ENCODE measurements around the gene SMARCAL1.

SMARCAL1 gene

DNA sequence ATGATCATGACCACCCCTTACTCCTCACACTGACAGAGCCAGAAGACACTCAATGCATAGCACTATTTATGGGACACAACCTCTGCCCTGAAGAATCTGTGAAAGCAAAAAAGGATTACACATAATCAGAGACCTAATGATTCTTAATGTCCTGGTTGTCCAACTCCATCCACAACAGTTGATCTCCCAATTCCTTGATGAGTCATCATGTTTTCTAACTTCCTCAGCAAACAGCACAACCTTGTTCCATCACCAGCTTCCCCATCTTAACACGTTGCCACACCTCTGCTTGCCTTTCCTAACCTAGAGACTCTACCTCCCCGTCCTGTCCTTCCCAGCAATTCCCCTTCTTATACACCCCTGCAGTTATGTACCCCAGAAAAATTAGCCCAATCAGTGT lies 26.8 kb upstream of the SMARCAL1 start:
- no peak for TF ChIP-seq ZNF274 (IDR thresholded peaks at IDR 0.05; ENCODE audit: low read depth, low read length)
- H3K4me3 ChIP-seq (ENCODE audit: low read length), result no peak overlapping the region

DNA sequence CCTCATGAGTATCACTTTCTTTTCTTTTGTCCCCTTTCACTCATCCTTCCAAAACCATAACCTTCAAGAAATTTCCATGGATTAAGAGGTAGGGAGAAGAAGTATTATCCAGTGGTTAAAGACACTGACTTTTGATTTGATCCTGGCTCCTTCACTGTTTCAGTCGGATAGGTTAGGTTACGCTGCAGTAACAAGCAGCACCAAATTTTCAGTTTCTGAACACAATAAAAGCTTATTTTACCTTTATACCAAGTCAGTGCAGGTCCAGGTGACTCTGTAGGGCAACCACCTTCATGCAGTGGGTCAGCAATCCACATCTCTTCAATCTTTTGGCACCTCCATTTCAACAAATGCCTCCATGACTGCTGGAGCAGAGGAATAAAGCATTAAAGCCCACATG lies 25.0 kb upstream of the SMARCAL1 start:
- TF ChIP-seq ZNF274 (IDR thresholded peaks at IDR 0.05; ENCODE audit: low read depth, low read length), result no peak
- no peak overlapping the region for H3K4me3 ChIP-seq (ENCODE audit: low read length)

DNA sequence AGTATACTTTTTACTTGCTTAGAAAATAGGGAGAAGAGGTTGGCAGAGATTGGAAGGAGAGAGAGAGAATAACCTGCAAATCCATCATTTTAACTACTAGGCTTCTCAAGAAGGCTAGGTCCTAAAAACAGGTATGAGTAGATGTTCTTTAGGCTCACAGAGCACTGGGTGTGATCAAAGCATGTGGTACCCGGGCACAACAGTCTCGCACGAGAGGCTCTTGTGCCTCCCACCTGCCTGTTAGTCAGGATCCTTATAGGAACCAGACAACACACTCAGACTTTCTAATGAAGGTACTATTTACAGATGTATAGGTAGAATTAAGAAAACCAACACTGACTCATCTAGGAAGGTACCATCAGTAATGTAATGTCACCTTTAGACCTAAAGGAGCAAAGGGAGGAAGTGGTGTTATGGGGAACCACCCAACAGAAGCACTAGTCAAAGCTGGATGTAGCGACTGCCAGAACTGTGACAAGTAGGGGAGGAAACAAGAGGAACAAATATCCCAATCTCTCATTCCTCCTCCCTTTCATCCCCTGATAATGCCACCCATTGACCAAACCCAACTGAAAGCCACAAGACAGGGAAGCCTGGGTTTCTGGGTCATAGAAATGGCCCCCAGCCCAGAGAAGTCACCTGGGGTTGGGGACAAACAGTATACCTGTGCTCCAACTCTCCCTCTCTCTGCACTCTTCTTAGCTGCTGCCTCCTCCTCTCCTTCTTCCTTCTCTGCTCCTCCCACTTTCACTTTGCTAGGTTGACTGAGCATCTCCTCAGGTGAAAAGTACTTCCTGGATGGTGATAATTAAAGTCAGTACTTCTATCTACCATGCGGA lies 24.0 kb upstream of the SMARCAL1 start:
- no peak overlapping the region for H3K4me3 ChIP-seq (ENCODE audit: low read length)
- TF ChIP-seq ZNF274 (IDR thresholded peaks at IDR 0.05; ENCODE audit: low read depth, low read length), result no peak

DNA sequence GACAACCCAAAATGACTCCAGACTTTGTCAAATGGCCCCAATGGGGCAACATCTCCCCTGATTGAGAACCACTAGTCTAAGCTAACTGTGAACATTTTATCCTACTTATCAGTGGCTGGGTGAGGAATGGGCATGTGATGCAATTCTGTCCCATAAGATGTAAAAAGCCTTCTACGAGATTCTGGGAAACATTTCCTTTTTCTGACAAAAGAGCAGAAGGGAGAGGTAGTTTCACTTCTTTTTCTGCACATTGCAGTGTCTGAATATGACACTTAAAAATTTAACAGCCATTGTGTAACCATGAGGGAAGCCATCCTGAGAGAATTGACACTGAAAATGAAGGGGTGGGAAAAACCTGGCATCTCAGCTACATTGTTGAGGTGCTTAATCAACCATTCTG lies 22.7 kb upstream of the SMARCAL1 start:
- H3K4me3 ChIP-seq (ENCODE audit: low read length), result no peak overlapping the region
- TF ChIP-seq ZNF274 (IDR thresholded peaks at IDR 0.05; ENCODE audit: low read depth, low read length), result no peak

DNA sequence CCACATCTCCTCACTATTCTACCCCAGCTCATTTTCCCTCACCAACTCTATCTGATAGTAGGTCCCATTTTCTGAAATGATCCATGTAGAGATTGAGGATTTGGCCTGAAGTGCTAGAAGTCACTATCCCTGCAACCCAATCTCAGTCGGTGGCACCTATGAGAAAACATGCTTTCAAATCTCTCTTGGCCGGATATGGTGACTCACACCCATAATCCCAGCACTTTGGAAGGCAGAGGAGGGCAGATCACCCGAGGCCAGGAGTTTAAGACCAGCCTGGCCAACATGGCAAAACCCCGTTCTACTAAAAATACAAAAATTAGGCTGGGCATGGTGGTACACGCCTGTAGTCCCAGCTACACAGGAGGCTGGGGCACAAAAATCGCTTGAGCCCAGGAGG lies 20.9 kb upstream of the SMARCAL1 start:
- TF ChIP-seq ZNF274 (IDR thresholded peaks at IDR 0.05; ENCODE audit: low read depth, low read length), result no peak
- no peak overlapping the region for H3K4me3 ChIP-seq (ENCODE audit: low read length)

DNA sequence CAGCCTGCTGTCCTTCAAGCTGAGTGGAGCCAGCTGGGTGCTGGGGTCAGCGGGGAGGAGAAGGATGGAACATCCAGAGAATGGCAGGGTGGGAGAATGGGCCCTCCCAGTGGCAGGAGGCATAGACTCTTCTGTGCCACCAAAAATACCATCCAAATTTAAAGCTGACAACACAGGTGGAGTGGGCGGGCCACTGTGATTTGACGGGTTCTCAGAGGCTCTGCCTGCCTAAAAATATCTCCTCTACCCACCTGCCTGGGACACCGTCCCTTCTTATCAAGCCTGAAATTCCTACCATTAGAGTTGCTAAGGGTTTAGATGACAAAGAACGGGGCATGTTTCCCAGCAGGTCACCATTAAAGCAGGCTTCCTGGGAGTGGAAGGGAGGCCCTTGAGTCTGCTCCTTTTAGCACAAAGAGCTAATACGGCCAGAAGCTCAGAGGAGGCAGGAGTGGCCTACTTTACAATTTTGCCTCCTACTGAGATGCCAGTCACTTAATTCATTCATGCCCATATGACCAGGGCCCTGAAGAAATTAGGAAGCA lies 20.2 kb upstream of the SMARCAL1 start:
- no peak for TF ChIP-seq ZNF274 (IDR thresholded peaks at IDR 0.05; ENCODE audit: low read depth, low read length)
- no peak overlapping the region for H3K4me3 ChIP-seq (ENCODE audit: low read length)

DNA sequence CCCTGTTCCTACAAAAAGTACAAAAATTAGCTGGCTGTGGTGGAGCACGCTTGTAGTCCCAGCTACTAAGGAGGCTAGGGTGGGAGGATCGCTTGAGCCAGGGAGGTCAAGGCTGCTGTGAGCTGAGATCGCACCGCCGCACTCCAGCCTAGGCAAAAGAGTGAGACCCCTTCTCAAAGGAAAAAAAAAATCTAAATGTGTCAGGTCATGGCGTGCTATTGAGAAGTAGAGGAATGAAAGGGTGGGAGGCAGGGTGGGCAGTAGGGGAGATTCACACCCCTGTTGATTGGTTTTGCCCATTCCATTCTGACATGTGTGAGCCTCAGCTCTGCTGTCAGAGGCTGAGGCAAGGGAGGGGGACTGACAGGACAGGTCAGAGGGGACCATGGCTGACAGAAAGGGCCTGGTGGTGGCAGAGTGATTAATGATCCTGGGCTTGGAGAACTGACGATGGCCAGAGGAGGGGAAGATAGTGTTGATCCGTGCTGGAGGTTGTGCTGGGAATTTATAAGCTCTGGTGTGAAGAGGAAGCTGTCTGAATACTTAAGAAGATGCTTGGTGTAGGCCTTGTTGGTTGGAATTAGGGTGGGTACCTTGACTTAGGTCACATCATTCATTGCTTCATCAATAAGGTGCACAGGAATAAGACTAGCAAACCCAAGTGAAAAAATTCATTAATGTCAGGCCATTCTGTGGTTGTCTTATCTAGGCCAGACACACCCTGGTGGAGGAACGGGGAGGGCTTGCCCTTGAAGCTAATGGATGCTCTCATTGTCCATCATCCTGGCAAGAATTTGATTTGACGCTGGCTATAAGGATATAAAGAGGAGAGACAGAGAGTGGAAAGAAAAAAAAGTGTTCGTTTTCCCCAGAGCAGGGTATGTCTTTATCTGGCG lies 19.1 kb upstream of the SMARCAL1 start:
- no peak for TF ChIP-seq ZNF274 (IDR thresholded peaks at IDR 0.05; ENCODE audit: low read depth, low read length)
- H3K4me3 ChIP-seq (ENCODE audit: low read length), result no peak overlapping the region

DNA sequence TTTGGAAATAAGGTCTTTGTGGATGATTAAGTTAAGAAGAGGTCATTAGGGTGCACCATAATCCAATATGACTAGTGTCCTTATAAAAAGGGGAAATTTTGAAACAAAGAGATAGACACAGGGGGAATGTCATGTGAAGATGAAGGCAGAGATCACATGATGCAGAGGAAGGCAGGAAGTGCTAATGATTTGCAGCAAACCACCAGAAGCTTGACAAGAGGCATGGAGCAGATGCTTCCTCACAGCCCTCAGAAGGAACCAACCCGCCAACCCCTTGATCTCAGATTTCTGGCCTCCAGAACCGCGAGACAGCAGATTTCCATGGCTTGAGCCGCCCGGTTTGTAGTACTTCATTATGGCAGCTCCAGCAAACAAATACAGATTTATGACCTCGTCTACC lies 17.4 kb upstream of the SMARCAL1 start:
- no peak overlapping the region for H3K4me3 ChIP-seq (ENCODE audit: low read length)
- no peak for TF ChIP-seq ZNF274 (IDR thresholded peaks at IDR 0.05; ENCODE audit: low read depth, low read length)

DNA sequence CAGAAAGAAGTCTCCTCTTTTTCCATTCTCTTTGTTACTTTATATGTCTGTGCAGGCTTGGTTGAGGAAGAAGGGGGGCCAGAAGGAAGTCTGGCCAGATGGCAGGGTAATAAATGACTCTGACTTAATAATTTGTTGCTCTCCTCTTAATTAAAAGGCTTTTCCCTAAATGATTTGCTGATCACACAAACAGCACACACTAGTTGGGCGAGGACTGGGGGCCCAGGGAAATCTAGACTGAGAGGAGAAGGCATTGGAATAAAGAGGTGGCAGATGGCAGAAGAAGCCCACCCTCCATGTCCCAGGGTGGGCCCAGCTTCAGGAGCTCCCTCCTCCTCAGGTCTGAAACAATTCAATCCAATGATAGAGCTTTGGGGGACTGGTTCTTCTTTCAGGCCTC lies 12.7 kb upstream of the SMARCAL1 start:
- no peak for TF ChIP-seq ZNF274 (IDR thresholded peaks at IDR 0.05; ENCODE audit: low read depth, low read length)
- no peak overlapping the region for H3K4me3 ChIP-seq (ENCODE audit: low read length)

DNA sequence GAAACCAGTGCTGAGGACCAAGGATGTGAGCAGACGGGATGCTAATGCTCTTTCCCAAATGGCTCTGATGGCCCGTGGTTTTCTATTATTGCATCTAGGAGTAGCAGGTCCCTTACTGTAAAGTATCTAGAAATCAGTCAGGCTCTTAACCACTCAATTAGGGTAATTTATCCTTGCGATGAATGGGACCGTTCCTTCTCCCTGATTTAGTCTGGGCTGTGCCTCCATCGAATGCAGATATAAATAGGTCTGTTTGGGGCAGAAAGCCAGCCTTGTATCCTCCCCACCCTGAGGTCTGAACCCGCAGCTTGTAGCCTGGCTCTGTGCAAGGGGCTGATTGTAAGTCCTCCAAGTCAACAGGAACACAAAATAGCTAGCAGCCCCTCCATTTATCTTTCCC lies 9.5 kb upstream of the SMARCAL1 start:
- no peak for TF ChIP-seq ZNF274 (IDR thresholded peaks at IDR 0.05; ENCODE audit: low read depth, low read length)
- no peak overlapping the region for H3K4me3 ChIP-seq (ENCODE audit: low read length)

DNA sequence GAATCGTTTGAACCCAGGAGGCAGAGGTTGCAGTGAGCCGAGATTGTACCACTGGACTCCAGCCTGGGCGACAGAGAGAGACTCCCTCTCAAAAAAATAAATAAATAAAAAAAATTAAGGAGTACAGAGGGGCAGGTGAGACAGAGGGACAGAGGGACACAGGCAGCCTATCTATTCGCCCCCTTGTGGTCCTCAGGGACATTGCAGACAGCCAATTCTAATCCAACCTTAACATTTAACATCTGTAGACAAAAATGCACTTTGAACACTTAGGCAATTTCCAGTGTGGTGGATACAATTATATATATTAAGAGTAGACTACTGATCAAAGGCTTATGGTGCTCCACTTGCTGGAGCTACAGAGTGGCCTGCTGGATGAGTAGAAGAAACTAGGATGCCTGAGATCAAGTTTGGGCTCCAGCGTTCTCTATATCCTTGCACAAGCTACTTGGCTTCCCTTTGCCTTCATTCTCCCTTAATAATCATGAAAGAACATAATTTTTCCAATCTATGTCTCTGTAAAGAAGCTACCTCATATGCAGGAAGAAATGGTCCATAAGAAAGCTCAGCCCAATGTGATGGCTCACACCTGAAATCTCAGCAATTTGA lies 8.2 kb upstream of the SMARCAL1 start:
- H3K4me3 ChIP-seq (ENCODE audit: low read length), result no peak overlapping the region
- no peak for TF ChIP-seq ZNF274 (IDR thresholded peaks at IDR 0.05; ENCODE audit: low read depth, low read length)

DNA sequence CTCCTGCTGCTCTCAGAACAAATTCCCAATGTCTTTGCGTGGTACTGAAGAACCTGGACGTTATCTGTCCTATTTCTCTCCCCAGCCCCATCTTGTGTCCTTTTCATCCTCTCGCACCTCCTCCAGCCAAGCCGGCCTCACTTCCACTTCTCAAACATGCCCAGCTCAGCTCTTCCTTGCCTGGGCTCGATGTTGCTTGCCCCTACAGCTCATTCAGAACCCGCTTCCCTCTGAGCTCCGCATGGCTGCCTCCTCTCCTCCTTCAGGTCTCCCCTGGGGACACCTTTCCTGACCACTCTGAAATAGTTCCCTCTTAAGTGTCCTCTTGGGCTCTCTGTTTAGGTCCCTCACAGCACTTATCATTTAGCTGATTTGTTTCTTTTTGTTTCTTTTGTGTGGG lies 6.7 kb upstream of the SMARCAL1 start:
- TF ChIP-seq ZNF274 (IDR thresholded peaks at IDR 0.05; ENCODE audit: low read depth, low read length), result no peak
- no peak overlapping the region for H3K4me3 ChIP-seq (ENCODE audit: low read length)

DNA sequence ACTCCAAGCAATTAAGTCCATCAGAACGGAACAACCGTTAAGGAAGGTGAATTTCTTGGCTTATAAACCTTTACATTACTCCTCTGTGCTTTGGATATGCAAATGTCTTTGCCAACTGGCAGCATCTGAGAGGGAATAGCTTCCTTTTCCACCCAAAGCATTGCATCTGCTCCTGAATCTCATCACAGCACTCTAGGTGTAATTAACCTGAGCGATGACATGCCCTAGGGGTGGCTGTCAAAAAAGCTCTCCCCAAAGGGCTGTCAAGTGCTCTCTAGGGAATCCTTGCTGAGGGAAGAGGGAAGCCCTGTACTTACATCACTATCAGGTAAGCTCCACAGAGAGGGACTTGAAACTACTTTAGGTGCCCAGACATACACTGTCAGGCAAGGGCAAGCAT lies 5.5 kb upstream of the SMARCAL1 start:
- no peak for TF ChIP-seq ZNF274 (IDR thresholded peaks at IDR 0.05; ENCODE audit: low read depth, low read length)
- H3K4me3 ChIP-seq (ENCODE audit: low read length), result no peak overlapping the region
